SU-DHL-6 (cell line): Measurements from ENCODE around the gene TNFRSF1B.

Experiments used
- H2AFZ ChIP-seq: fragments of 200-600 bp; sonication (generic); 2 replicates; pipeline ENCODE4 v1.6.1; 2014; ENCODE audit warnings: low read depth, mild to moderate bottlenecking, moderate library complexity, mixed read lengths, antibody characterized with exemption, low read length; ENCODE audit not compliant: severe bottlenecking
- H3F3A ChIP-seq: fragments of 200-600 bp; shearing (Covaris generic); 2 replicates; pipeline ENCODE4 v1.6.0; 2016; ENCODE audit warnings: antibody characterized with exemption, mild to moderate bottlenecking; ENCODE audit not compliant: insufficient read depth
- H3K27ac ChIP-seq: fragments of 200-600 bp; sonication (generic); 2 replicates; pipeline ENCODE4 v1.5.1; 2016; ENCODE audit warnings: low read depth, mild to moderate bottlenecking, low read length, moderate library complexity, mixed read lengths
- H3K27me3 ChIP-seq: fragments of 200-600 bp; sonication (generic), shearing (Covaris generic); 2 replicates; pipeline ENCODE4 v1.6.0; 2014; ENCODE audit warnings: mild to moderate bottlenecking, low read length
- H3K36me3 ChIP-seq: fragments of 200-600 bp; sonication (generic); 2 replicates; pipeline ENCODE4 v1.6.1; 2014; ENCODE audit warnings: mild to moderate bottlenecking, low read length, mixed read lengths
- H3K4me2 ChIP-seq: fragments of 300-600, 200-600 bp; shearing (Covaris generic), sonication (generic); 2 replicates; pipeline ENCODE4 v1.6.0; 2014; ENCODE audit warnings: low read length, low read depth, mild to moderate bottlenecking; ENCODE audit not compliant: poor library complexity, severe bottlenecking
- H3K4me3 ChIP-seq: fragments of 200-600 bp; sonication (generic); 2 replicates; pipeline ENCODE4 v1.5.1; 2014; ENCODE audit warnings: antibody characterized with exemption, low read length, mild to moderate bottlenecking, mixed read lengths; ENCODE audit not compliant: insufficient read depth, poor library complexity, severe bottlenecking
- H3K79me2 ChIP-seq: fragments of 200-600 bp; sonication (generic); 2 replicates; pipeline ENCODE4 v1.6.1; 2014; ENCODE audit warnings: mild to moderate bottlenecking, low read length, moderate library complexity; ENCODE audit not compliant: insufficient read depth
- H3K9ac ChIP-seq: fragments of 200-600 bp; sonication (generic); 2 replicates; pipeline ENCODE4 v1.7.0; 2014; ENCODE audit warnings: mild to moderate bottlenecking, low read length
- H3K9me2 ChIP-seq: fragments of 200-600 bp; sonication (generic); replicated peaks from 2 replicates; pipeline ENCODE4 v1.6.1; 2014; ENCODE audit warnings: low read length; ENCODE audit not compliant: insufficient read depth
- H3K9me3 ChIP-seq: fragments of 200-600 bp; sonication (generic); 2 replicates; pipeline ENCODE4 v1.6.1; 2014; ENCODE audit warnings: low read length, mixed read lengths; ENCODE audit not compliant: insufficient read depth
- H4K20me1 ChIP-seq: fragments of 200-600 bp; sonication (generic); 2 replicates; pipeline ENCODE4 v1.6.1; 2014; ENCODE audit warnings: low read depth, mild to moderate bottlenecking, antibody characterized with exemption, low read length, moderate library complexity, mixed read lengths
- CTCF ChIP-seq: fragments of 200-600 bp; sonication (generic); IDR thresholded peaks from one replicate; pipeline ENCODE4 v1.5.1; 2017; ENCODE audit warnings: antibody characterized with exemption, mild to moderate bottlenecking, low read length, moderate library complexity; ENCODE audit not compliant: insufficient read depth, poor library complexity, severe bottlenecking
- EZH2phosphoT487 ChIP-seq: fragments of 200-600 bp; sonication (generic), shearing (Covaris generic); conservative IDR thresholded peaks from 2 replicates; pipeline ENCODE4 v1.6.1; 2018; ENCODE audit warnings: mild to moderate bottlenecking, antibody characterized with exemption, low read length, moderate library complexity, mixed read lengths

Gene TNFRSF1B

GRCh38 chr1:12197483-12197880 lies 30.7 kb downstream of the TNFRSF1B start:
- H3K4me2 ChIP-seq, result no peak overlapping the region
- H4K20me1 ChIP-seq, result no peaks in the 10 kb centered on the region
- H3K27ac ChIP-seq, result no peak overlapping the region
- H3K9ac ChIP-seq, result no peak overlapping the region
- no peaks in the 10 kb centered on the region for H3F3A ChIP-seq
- no peaks in the 10 kb centered on the region for H3K9me3 ChIP-seq
- H3K27me3 ChIP-seq, result no peaks in the 10 kb centered on the region
- no peak overlapping the region for H2AFZ ChIP-seq
- no peaks in the 10 kb centered on the region for H3K9me2 ChIP-seq
- no peak overlapping the region for H3K4me3 ChIP-seq
- no peaks in the 10 kb centered on the region for H3K79me2 ChIP-seq
- H3K36me3 ChIP-seq, result no peaks in the 10 kb centered on the region
- TF ChIP-seq EZH2phosphoT487 (no peak), CTCF (no peak)

GRCh38 chr1:12200208-12200607 lies 33.4 kb downstream of the TNFRSF1B start:
- Histone ChIP-seq H3F3A (no peaks in the 10 kb centered on the region), H3K9ac (no peak overlapping the region), H3K9me3 (no peaks in the 10 kb centered on the region), H3K4me2 (no peak overlapping the region), H4K20me1 (no peaks in the 10 kb centered on the region), H3K36me3 (no peaks in the 10 kb centered on the region), H3K79me2 (no peaks in the 10 kb centered on the region), H3K27ac (no peak overlapping the region), H3K4me3 (no peak overlapping the region), H3K27me3 (no peaks in the 10 kb centered on the region), H3K9me2 (no peaks in the 10 kb centered on the region), H2AFZ (no peak overlapping the region)
- TF ChIP-seq EZH2phosphoT487, result no peak
- no peak for TF ChIP-seq CTCF

GRCh38 chr1:12201352-12202189 lies 34.8 kb downstream of the TNFRSF1B start:
- Histone ChIP-seq H3K79me2 (no peaks in the 10 kb centered on the region), H3K9me3 (no peaks in the 10 kb centered on the region), H4K20me1 (no peaks in the 10 kb centered on the region), H3K36me3 (no peaks in the 10 kb centered on the region), H3K9ac (no peak overlapping the region), H3F3A (no peaks in the 10 kb centered on the region), H3K27me3 (no peaks in the 10 kb centered on the region), H3K9me2 (no peaks in the 10 kb centered on the region), H2AFZ (no peak overlapping the region), H3K27ac (no peak overlapping the region), H3K4me2 (no peak overlapping the region), H3K4me3 (no peak overlapping the region)
- TF ChIP-seq CTCF (no peak), EZH2phosphoT487 (no peak)
